Activated CD4-positive, alpha-beta T cell treated with anti-CD3 and anti-CD28 coated beads, Interleukin-2, amount 50 U/mL, for 4 hours (primary cell): ENCODE data around the gene NR6A1.

Source experiments
- DNase-seq, 2 experiments: peaks; one replicate each; pipeline ENCODE4 v3.0.0-alpha.2; 2020

The NR6A1 gene

GRCh38 chr9:124795881-124796431 lies 24.8 kb upstream of the NR6A1 start:
- DNase-seq, result no peak

- no peak for DNase-seq
Measured at GRCh38 chr9:124794902-124795491, 23.9 kb upstream of the NR6A1 start.

- no peak for DNase-seq
Measured at GRCh38 chr9:124793015-124793541, 22.0 kb upstream of the NR6A1 start.

DNA sequence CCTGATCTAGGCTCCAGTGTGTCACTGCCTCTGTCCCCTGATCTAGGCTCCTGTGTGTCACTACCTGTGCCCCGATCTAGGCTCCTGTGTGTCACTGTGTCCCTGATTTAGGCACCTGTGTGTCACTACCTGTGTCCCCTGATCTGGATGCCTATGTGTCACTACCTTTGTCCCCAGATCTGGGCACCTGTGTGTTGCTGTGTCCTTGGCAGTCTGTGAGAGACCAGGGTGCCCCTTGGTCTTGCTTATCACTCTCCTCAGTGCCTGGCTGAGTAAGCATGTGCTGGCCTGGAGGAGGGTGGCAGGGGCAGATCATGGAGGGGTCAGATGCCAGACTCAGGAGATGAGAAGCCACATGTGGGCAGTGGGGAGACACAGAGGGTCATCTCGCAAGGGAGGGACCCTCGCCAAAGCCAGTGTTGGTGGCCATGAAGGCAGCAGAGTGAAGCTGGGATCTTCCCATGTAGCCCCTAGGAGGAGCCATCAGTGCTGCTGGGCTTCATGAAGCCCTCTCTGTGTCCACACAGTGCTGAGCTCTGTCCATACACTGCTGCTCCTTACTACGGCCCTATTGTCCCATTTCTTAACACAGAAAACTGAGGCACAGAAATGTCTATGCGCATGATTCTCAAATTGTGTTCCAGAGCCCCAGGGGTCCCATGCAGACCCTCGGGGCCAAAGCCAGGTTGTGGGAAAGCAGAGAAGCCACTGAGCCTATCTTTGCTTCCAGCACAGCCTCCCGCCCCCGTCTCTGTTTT lies 21.3 kb upstream of the NR6A1 start:
- no peak for DNase-seq

GRCh38 chr9:124790801-124791505 lies 19.8 kb upstream of the NR6A1 start:
- no peak for DNase-seq

- no peak for DNase-seq
Measured at GRCh38 chr9:124790301-124790700, 19.2 kb upstream of the NR6A1 start.

GRCh38 chr9:124789531-124789930 lies 18.4 kb upstream of the NR6A1 start:
- DNase-seq, result no peak

DNA sequence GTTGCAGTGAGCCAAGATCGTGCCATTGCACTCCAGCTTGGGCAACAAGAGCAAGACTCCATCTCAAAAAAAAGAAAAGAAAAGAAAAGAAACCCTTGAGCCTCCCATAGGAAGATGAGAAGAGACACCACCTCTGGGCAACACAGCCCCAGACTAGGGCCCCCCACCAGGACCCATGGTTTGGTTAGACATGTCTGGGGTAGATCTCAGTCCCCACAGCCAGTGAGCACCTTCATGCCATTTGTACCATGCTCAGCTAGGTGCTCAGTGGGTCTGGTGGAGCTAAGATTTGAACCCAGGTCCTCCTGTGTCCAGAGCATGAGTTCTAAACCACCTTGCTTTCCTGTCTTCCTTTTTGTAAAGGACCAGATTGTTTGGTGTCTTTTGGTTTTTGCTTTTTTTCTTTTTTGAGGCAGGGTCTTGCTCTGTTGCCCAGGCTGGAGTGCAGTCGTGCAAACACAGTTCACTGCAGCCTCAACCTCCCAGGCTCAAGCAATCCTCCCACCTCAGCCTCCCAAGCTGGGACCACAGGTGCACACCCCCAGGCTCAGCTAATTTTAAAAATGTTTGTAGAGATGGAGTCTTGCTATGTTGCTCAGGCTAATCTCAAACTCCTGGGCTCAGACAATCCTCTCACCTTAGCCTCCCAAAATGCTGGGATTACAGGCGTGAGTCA lies 17.6 kb upstream of the NR6A1 start:
- no peak for DNase-seq

- no peak for DNase-seq
Measured at GRCh38 chr9:124786881-124787573, 15.9 kb upstream of the NR6A1 start.

DNA sequence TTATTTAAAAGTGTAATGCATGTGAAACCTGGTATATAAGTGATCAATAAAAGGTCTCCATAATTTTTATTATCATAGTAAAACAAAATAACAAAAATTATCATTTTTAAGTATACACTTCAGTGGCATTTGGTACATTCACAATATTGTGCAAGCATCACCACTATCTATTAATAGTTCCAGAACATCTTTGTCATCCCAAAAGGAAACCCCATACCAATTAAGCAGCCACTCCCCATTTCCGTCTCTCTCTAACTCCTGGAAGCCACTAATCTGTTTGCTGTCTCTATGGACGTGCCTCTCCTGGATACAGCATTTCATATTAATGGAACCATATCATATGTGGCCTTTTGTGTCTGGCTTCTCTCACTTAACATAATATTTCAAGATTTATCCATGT lies 13.4 kb upstream of the NR6A1 start:
- no peak for DNase-seq

- DNase-seq, result no peak
Measured at GRCh38 chr9:124783830-124784229, 12.7 kb upstream of the NR6A1 start.

DNA sequence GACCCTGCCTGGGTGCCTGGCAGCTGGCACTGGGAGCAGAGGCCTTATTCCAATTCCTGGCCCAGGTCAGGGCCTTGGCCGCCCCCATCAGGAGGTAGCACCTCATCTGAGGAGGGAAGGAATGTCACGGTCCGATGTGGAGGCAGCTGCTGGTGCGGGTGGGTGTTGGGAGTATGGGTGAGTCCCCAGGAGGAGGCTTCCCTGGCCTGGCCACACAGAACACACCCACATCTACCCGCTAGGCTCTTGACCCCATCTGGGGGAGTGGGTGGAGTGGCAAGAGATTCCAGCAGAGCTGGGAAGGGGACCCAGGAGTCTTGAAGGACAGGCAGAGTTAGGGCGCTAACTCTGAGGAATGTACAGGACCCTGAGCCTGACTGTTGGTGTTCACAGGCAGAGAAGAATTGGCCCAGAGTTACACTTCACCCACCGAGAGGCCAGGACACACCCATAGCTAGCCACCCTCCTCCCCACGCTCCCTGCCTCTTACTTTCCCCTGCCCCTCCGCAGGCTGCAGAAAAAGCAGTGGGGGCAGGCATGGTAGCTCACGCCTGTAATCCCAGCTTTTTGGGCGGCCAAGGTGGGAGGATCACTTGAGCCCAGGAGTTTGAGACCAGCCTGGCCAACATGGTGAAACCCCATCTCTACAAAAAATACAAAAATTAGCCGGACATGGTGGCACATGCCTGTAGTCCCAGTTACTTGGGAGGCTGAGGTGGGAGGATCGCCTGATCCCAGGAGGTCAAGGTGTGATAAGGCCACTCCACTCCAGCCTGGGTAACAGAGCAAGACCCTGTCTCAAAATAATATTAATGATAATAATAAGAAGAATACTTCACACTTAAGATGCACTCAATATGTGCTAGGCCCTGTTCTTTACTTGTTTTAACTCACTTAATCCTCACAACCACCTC lies 11.8 kb upstream of the NR6A1 start:
- DNase-seq, result no peak

DNA sequence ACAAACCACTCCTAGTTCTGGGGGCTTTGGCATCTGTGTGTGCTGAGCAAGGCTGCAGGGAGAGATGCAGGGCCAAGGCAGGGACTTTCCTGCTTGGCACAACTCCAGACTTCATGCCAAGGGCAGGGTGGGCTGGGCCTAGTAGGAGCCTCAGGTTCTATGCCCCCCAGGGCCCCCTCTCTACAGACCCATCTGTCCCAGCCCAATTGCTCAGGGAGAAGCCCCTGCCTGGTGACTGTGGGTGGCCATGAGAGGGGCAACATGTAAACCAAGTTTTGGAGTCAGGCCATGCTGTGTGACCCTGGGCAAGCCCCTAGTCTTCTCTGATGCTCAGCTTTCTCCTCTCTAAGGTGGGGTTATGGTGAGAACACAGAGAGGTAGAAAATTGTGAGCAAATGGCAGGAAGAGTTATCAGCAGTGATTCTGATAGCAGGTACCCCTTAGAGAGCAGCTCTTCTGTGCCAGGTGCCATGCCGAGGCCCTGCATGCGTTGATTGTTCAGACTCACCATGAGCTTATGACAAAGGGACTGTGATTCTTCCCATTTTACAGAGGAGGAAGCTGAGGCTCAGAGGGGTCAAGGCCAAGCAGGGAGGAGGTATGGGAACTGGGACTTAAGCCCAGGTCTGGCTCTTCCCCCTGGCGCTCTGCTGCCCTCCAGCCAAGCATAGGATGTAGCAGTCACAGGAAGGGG lies 11.0 kb upstream of the NR6A1 start:
- DNase-seq, result no peak

DNA sequence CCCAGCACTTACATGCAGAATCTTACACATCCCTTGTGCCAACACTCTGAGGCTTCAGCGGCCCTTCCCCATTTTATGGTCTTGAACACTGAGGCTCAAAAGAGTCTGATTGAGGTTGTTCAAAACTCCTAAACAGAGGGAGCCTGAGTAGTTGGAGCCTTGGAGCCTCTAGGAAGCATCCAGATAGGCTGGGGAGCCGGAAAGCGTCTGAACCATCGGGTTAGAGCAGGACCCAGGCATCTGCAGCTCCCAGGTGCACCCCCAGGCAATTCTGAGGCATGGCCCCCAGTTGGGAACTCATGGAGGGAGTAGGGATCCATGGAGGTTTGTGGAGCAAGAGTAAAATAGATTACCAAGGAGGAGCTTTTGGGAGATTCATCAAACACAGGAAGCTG lies 9.6 kb upstream of the NR6A1 start:
- no peak for DNase-seq

DNA sequence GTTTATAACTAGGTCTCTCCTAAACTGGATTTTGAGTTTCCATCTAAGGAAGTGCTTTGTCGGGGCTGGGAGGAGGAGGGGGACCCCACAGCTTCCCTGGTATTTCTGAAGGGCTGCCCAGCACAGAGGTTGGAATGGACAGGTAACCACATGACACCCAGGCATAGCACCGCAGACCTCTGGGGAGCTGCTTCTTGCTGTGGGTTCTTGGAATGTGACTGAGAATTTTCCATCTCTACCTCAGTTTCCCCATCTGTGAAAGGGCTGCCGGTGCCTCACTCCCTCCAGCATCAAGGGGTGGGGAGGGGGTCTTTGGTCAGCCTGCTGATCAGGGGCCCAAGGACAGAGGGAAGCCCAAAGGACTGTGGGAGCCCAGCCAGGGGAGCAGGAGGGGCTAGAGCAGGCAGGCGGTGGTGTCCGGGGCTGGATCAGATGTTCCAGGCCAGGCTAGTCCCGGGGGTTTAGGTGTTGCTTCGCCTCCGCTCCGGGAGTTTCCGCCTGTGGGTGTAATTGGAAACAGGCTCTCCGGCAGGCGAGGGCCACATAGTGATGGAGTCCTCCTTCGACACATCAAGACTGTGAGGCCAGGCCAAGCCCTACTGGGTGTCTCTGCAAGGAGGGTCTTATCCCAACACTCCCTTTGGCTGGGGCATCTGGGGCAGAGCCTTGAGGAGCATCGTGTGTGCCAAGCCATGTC lies 9.1 kb upstream of the NR6A1 start:
- no peak for DNase-seq

DNA sequence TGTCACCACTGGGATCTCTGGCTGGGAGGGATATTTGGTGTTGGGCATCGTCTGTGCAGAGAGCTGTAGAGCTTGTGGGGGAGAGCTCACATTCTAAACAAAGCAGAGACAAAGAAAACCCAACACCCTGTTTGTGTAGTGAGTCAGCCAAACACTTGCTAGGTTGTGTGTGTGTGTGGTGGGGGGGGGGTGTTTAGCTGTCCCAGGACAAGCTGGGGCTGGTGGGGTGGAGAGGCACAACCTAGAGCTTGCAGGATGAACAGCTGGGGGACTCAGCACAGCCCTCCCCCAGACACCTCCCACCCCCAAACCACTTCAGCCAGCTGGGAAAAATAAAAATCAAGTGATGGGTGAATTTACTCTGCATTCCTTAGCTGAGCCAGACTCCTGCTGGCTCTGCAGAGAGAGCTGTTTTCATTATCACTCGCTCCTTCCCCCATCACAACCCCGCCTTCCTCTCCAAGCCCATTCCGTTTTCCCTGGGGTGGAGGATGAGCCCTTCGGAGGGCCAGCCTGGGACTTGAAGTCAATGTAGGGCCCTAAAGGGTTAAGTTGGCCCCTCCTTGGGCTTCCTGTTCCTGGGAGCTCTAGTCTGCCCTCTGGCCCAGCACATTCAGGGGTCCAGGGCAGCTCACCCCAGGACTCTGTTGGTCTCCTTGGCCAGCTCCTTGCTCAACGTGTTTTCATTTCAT lies 8.4 kb upstream of the NR6A1 start:
- DNase-seq, result no peak

DNA sequence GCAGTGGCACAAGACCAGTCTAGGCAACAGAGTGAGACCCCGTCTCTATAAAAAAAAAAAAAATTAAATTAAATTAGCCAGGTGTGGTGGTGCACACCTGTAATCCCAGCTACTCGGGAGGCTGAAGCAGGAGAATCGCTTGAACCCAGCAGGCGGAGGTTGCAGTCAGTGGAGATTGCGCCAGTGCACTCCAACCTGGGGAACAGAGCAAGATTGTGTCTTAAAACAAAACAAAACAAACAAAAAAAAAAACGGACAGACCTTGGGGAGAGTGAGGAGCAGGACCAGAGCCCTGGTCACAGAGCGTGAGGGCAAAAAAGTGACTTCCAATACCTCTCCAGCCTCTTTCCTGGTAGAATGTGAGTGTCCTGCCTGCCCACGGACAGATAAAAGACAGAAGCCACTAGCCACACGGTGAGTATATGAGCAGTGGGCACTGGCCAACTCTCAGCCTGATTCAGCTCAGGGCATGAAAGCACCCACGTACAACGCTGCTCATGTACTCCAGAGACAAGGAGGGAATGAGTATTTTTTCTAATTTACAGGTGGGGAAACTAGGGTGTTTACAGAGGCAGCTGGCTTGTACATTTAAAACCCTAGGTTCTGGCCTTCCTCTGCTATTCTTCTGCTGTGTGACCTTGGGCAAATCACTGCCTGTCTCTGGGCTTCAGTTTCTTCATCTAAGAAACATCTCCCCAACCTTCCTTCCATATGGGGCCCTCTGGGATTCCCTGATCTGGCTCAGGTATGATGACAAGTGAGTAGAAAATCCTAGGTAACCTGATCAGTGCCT lies 7.7 kb upstream of the NR6A1 start:
- DNase-seq, result no peak

DNA sequence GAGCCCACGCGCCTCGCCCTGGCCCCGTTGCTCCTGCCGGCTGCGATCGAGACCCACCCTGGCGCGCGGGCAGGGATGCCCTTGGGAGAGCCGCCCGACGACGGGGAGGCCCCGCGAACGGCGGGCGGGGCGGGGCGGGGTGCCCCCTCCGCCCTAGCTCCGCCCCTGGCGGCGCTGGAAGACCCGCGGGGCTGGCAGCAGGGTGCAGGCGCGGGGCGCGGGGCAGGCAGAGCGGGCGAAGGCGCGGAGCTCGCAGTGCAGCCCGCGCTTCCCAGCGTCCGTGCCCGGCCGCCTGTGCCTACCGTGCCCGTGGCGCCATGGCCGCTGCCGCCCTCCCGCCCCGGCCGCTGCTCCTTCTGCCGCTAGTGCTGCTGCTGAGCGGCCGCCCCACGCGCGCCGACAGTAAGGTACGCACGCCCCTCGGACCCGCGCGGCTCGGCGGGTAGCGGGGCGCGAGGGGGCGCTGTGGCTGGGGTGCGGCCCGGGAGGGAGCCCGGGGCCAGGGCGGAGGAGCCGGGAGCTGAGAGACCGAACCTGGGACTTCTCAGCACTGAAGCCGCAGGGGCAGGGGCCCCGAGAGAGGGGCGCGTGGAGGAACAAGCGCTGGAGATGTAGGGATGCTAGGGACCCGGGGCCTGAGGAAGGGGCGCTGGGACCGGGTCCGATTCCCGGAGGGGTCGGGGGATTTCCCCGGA lies 6.0 kb upstream of the NR6A1 start, which contains the start of gene OLFML2A:
Gene OLFML2A (plus strand): TSS at position 180 of the 695 bp plus-strand sequence. CDS start 138 bp downstream, at position 318.
- no peak for DNase-seq
